Raji (cell line): ENCODE data around the gene B3GAT3.

Experiments used
- POLR2A ChIP-seq: IDR thresholded peaks from 2 replicates; pipeline ENCODE4 v1.6.1; 2011; ENCODE audit warnings: low read depth, low read length, control low read depth; ENCODE audit not compliant: insufficient read depth

Gene B3GAT3

DNA sequence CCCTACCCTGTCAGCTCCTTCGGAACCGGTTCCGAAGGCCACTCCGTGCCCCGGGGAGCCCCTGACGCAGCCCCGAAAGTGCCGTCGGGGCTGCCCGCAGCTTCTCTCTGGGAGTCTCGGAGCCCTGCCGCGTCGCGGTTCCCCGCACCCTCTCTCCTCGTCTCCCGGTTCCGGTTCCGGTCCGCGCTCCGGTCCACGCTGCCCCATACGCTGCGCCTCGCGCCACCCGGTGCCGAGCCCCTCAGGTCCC lies 20.7 kb downstream of the B3GAT3 start:
- TF ChIP-seq POLR2A: no peak; the same call in 1 of the 2 replicates

DNA sequence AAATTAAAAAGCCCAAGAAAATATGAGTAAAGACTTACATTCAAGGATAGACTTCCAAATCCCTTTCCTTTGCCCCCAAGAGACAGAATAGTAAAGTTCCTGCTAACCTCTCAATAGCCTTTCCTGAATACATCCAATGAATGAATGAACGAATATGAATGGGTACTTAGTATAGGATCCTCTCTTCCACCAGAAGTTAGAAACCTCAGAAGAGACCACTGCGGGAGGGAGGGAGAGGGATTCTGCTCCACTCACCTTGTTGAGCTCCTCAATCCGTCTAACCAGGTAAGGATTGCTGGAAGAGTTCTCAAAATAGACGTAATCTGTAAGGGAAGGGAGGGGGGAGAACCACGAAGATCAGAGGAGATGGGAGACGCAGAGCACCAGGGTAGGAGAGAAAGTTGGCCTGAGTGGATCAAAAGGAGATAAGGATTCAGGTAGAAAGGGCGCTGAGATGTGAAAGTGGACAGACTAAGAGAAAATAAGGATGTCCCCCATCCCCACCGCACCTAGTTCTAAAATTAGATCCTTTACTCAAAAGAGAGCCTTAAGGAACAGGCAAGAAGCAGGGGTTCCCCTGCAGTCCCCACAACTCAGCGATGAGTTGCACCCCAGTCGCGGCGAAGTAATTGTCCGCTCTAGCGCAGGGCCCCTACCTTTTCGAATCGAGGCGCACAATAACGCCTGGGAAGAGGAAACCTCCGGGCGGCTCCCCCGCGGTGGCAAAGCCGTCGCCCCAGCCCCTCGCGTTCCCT lies 21.2 kb downstream of the B3GAT3 start:
- TF ChIP-seq POLR2A: no peak

DNA sequence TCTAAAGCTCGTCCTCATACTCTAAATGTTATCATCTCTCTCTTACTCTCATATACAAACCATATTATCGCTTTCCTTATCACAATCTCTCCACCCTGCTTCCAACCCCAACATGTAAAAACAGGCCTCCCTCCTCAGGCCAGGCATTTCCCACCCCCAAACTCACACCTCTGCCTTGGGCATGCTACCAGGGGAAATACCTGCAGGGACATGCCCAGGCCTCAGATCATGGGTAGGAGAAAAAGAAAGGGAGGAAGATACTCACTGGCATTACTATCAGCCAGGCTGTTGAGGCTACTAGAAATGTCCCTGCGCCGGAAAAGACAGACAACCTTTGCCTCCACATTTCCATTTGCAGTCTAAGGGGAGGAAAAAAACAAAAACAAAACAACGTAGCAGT lies 21.9 kb downstream of the B3GAT3 start:
- no peak for TF ChIP-seq POLR2A

DNA sequence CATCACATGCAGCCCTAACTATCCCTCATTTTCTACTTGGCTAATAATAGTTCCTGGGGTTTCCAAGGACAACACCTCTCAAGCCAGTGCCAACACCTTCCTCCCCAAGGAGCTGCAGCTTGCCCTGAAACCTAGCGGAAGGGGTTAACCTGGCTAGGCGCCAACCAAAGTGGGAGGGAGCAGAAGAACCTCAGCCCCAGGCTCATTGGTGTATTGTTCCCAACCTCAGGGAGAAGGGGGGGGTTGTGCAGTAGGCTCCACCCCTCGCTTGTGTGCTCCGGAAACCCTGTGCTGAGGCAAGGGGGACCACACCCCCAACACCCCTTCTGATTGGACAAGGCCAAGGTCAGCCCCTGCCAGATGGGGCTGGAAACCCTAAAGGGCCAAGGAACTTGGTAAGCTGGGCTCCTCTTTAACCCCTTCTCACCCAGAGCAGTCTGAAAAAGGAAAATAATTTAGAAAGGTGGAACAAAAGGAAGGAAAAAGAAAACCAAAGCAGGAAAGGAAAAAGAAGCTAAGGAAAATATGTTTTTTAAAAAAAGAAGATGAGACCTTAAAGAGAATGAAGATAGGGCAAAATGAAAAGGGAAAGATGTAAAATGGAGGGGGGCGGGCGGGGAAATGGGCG lies 22.6 kb downstream of the B3GAT3 start:
- no peak for TF ChIP-seq POLR2A

DNA sequence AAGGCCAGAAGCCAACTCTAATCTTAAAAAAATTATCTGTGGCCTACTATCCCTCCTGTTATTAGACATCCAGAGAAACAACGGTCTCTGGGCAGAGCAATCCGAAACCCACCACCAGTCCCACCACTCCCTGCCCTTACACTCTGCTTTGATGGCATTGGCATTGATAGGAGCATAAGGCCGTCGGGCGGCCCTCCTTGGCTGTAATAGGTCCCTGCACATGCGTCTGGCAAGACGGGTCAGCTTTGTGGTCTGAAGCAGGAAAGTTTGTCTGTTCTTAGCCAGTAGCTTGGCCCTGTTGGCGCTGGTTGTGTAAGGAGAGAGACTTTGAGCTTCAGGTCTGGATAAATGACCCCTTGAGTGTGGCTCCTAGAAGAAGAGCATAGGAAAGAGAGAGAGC lies 26.7 kb downstream of the B3GAT3 start:
- no peak for TF ChIP-seq POLR2A

DNA sequence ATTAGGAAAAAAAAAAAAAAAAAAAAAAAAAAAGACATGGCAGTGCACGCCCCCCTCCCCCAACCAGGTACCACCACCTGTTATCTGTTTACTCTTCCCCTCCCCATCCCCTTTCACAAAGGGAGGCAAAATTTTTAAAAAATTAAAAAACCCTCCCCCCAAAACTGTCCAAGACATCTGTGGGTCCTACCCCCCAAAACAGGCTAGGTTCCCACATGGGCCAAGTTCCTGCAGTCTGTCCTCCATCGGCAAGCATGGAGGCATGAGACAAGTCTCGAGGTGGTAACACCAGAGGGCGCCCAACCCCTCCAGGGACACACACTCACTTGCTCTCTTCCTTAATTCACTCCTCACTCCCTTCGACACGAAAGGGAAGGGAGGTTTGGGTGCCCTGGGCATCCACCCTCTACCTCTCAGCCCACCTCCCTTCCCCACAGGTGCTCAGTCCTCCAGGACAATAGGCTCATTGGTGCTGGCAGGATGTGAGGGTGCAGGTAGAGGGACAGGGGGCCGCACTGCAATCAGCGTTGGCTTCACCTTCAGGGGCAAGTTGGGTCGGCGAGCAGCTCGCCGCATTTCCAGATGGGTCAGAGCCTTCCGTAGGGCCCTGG lies 28.2 kb downstream of the B3GAT3 start:
- TF ChIP-seq POLR2A: 0 out of 2 replicates have a peak, but pooled peaks have one; percentile 33

DNA sequence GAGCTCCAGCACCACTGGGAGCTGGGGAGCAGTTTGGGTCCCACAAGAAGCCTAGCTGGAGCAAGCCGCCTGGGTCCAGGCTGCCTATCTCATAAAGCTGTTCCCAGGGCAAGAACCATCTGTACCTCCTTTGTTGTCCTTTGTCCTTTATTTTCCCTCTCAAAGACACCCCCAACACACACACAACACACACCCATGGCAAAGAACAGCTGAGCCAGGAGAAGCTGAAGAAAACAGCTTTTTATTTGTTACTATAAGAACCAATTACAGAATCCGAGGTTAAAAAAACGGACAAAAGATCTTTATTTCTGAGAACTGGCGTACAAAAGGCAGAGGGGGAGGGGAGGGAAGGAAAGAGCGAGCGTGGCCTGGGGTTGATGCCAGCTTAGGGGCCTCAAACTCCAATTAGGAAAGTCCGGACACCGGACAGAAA lies 28.8 kb downstream of the B3GAT3 start:
- TF ChIP-seq POLR2A: no peak

DNA sequence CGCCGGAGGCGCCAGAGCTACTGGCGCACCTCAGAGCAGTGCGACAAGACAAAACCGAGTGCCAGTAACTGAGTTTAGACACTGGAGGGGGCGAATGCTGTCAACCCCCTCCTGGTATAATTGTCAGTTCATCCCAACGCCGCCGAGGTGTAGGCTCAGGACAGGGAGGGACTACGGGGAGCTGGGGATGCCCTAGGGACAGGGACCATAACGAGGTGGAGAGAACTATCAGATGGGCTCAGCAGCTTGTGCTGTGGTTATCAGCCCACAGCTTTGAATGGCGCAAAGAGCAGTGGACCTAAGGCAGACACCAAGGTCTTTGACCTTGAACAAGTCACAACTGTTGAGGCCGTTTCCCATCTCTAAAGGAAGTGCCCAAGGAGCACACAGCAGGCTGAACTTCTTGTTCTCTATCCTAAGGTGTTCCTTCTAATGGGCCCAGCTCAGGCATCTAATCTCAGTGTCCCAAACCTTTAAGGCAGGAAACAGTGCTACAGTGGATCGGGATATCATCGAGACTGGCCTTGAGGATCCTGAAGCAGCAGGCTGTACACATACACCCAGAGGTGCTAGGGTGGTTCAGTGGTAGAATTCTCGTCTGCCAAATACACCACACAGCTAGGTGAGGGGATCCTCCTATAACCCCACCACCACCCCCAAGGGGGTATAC lies 29.5 kb downstream of the B3GAT3 start:
- no peak for TF ChIP-seq POLR2A

DNA sequence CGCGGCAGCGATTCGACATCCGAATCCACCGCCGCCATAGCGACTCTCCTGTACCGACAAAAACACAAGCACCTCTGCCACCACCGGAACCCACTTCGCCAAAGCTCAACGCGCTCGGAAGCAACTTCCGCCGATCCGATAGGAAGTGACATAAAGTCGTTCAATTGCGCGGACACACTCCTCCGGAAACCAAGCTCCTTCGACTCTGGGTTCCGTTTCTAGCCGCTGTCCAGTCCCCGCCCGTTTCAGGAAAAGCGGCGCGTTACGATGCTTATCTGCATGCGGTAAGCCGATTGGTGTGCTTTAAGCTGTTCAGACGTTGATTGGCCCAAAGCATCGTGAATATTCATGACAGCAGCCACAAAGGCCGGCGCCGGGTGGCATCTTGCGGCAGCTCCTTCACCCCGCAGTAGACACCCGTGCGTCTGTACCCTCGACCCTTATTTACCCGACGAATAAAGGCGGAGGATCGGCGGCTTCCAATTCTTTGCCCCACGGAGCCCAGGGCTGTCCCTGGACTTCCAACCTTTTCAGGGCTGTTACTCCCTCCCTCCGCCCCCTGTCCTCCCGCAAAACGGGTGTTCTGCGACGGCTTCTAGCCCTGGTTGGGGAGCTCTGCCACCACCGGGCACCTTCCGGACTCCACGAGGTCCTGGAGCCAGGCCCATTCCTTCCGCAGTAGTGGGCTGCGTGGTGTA lies 30.2 kb downstream of the B3GAT3 start, which contains the start of gene TUT1:
Gene TUT1, minus strand, starts transcription at position 76 of the 698 bp plus-strand sequence. Its CDS starts 38 bp downstream, at position 38.
- peak; percentile 98 for TF ChIP-seq POLR2A

DNA sequence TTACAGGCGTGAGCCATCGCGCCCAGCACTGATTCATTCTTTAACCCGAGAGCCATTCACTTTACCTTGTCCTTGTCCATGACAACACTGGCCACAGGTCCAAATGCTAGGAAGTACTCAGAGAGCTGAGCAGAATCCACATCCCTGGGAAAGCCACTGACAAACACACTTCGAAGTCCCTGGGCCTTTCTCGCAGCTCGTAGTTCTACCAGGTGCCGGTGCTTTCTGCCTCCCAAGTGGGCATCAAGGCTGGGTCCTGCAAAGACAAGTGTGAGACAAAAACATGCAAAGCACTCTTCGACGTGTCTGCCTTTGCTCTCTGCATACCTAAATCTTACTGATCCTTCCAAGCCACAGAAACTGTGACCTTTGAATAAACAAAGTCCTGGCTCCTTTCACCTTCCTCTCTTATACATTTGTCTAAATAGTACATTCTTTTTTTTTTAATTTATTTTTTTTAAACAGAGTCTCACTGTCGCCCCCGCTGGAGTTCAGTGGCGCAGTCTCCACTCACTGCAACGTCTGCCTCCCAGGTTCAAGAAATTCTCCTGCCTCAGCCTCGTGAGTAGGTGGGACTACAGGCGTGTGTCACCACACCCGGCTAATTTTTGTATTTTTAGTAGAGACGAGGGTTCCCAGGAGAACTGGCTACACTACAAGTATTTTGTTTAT lies 32.7 kb downstream of the B3GAT3 start:
- TF ChIP-seq POLR2A: no peak

DNA sequence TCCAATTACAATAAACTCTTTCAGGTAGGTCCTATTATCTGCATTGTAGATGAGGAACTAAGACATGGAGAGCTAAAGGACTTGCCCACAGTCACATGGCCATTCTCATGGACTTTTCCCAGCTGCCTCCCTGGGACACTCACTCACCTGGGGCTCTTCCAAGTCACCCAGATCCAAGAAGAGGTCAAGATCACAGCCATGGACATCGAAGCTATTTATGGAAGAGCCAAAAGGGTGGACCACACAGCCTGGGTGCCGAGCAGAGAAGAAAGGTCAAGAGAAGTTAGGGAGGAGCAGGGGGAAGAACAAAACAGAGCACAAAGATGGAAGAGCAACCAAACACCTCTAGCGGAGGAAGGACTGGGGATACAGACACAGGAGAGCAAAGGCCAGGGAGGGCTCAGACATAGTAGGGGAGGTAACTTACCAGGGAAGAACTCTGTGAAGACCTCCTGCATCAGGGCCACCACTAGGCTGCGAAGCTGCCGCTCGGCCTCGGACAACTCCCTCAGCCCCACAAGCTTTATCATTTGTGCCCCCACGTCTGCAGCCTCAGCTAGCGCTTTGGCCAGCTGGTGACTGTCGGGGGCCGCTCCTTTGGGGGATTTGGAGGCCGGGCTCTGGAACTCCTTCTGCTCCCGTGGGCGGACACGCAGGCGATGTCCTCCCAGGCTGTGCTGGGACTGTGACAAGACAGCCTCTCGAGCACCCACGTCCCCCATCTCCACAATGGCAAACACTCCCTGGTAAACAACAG lies 40.6 kb downstream of the B3GAT3 start:
- no peak for TF ChIP-seq POLR2A

DNA sequence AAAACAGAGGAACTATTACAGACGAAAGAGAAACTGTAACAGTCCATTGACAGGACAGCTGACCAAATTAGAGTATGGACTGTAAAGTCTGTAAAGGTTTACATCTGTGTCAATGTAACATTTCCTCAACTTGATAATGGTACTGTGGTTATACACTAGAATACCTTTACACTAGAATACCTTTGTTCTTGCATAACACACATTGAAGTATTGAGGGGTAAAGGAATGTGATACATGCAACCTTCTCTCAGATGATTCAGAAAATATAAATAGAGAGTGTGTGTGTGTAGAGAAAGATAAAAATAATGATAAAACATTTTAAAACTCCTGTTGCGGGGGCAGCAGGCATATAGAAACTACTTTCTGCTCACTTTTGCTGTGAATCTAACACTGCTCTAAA lies 42.5 kb downstream of the B3GAT3 start:
- no peak for TF ChIP-seq POLR2A

DNA sequence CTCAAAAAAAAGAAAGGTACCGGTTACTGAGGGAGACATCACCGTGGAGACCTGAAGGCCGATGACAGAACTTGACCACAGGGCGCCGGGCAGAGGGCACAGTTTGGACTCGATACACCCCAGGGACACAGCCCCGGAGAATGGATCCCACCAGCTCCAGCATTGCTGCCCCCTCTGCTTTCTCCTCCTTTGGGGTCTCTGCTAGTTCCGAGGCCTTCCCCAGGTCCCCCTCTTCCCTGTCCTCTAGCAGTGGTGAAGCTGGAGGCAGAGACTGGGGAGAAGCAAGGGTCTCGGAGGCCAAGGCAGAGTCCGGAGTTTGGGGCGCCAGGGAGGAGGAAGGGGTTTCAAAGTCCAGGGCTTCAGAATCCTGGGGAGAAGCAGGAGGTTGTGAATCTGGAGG lies 43.2 kb downstream of the B3GAT3 start:
- TF ChIP-seq POLR2A: no peak
